Trophoblast cell (in vitro differentiated cells and primary cell): ENCODE measurements around the gene TNS3.

Experiments
- DNase-seq, 2 donors: peaks; one replicate each; pipeline ENCODE4 v3.0.0-alpha.2; 2016
- H2AFZ ChIP-seq: 2 replicates; pipeline ENCODE4 v1.6.1; 2013; ENCODE audit warnings: low read length, moderate library complexity, mild to moderate bottlenecking; ENCODE audit not compliant: insufficient read depth, poor library complexity
- H2AK5ac ChIP-seq: 2 replicates; pipeline ENCODE4 v1.6.1; 2013; ENCODE audit warnings: mild to moderate bottlenecking, low read length
- H2BK120ac ChIP-seq: 2 replicates; pipeline ENCODE4 v1.6.1; 2013; ENCODE audit warnings: low read length, mild to moderate bottlenecking, moderate library complexity; ENCODE audit not compliant: insufficient read depth, poor library complexity
- H2BK12ac ChIP-seq: 2 replicates; pipeline ENCODE4 v1.6.1; 2013; ENCODE audit warnings: mild to moderate bottlenecking, low read length, moderate library complexity
- H2BK5ac ChIP-seq: 2 replicates; pipeline ENCODE4 v1.6.1; 2013; ENCODE audit warnings: low read length, low read depth, moderate library complexity, mild to moderate bottlenecking; ENCODE audit not compliant: poor library complexity
- H3K14ac ChIP-seq: 2 replicates; pipeline ENCODE4 v1.6.1; 2013; ENCODE audit warnings: mild to moderate bottlenecking, low read length
- H3K18ac ChIP-seq: 2 replicates; pipeline ENCODE4 v1.6.1; 2013; ENCODE audit warnings: mild to moderate bottlenecking, low read length
- H3K23ac ChIP-seq: 2 replicates; pipeline ENCODE4 v1.6.1; 2013; ENCODE audit warnings: low read length
- H3K27ac ChIP-seq: 2 replicates; pipeline ENCODE4 v1.5.1; 2013; ENCODE audit warnings: low read depth, mild to moderate bottlenecking, inconsistent platforms, low read length, moderate library complexity
- H3K27me3 ChIP-seq: 2 replicates; pipeline ENCODE4 v1.6.1; 2013; ENCODE audit warnings: inconsistent platforms, mild to moderate bottlenecking, low read length, moderate library complexity; ENCODE audit not compliant: insufficient read depth
- H3K36me3 ChIP-seq, 2 experiments: 1 replicate in 1 of 2; 2 replicates in 1 of 2; pipeline ENCODE4 v1.6.1; 2013; ENCODE audit warnings: low read length in 2 of 2, mild to moderate bottlenecking in 2 of 2, moderate library complexity in 1 of 2; ENCODE audit not compliant: insufficient read depth in 2 of 2, control insufficient read depth in 1 of 2
- H3K4ac ChIP-seq: 2 replicates; pipeline ENCODE4 v1.6.1; 2013; ENCODE audit warnings: low read depth, mild to moderate bottlenecking, low read length, moderate library complexity
- H3K4me1 ChIP-seq, 2 experiments: 1 replicate in 1 of 2; 2 replicates in 1 of 2; pipeline ENCODE4 v1.6.1; 2013; ENCODE audit warnings: low read length in 2 of 2, mild to moderate bottlenecking in 2 of 2, moderate library complexity in 1 of 2; ENCODE audit not compliant: insufficient read depth in 2 of 2, control insufficient read depth in 1 of 2
- H3K4me2 ChIP-seq: 2 replicates; pipeline ENCODE4 v1.6.1; 2013; ENCODE audit warnings: inconsistent platforms, mild to moderate bottlenecking, low read length, moderate library complexity
- H3K4me3 ChIP-seq: 2 replicates; pipeline ENCODE4 v1.5.1; 2013; ENCODE audit warnings: mild to moderate bottlenecking, low read depth, low read length, inconsistent platforms
- H3K79me1 ChIP-seq: one replicate; pipeline ENCODE4 v1.6.1; 2013; ENCODE audit warnings: low read length
- H3K79me2 ChIP-seq: 2 replicates; pipeline ENCODE4 v1.6.1; 2013; ENCODE audit warnings: low read length, mild to moderate bottlenecking; ENCODE audit not compliant: control insufficient read depth, insufficient read depth, poor library complexity
- H3K9ac ChIP-seq: 2 replicates; pipeline ENCODE4 v1.6.1; 2013; ENCODE audit warnings: mild to moderate bottlenecking, low read length
- H3K9me3 ChIP-seq: 2 replicates; pipeline ENCODE4 v1.6.1; 2013; ENCODE audit warnings: low read depth, mild to moderate bottlenecking, control low read depth, inconsistent platforms, low read length; ENCODE audit not compliant: insufficient read depth
- H4K12ac ChIP-seq: 2 replicates; pipeline ENCODE4 v1.6.1; 2013; ENCODE audit warnings: low read depth, mild to moderate bottlenecking, low read length, moderate library complexity
- H4K8ac ChIP-seq: 2 replicates; pipeline ENCODE4 v1.6.1; 2013; ENCODE audit warnings: low read depth, mild to moderate bottlenecking, low read length, moderate library complexity
- H4K91ac ChIP-seq: one replicate; pipeline ENCODE4 v1.6.1; 2013; ENCODE audit warnings: low read depth, mild to moderate bottlenecking, low read length, moderate library complexity
- WGBS: extraction: QIAGEN DNeasy Blood & Tissue Kit; methylation state at CpG from one replicate; pipeline ENCODE4 v1.1.7; 2013; ENCODE audit warnings: missing lambda C conversion rate; ENCODE audit not compliant: insufficient read length, insufficient coverage; ENCODE audit errors: extremely low coverage; 5-methylcytosine and 5-hydroxymethylcytosine counted together

Gene TNS3

DNA sequence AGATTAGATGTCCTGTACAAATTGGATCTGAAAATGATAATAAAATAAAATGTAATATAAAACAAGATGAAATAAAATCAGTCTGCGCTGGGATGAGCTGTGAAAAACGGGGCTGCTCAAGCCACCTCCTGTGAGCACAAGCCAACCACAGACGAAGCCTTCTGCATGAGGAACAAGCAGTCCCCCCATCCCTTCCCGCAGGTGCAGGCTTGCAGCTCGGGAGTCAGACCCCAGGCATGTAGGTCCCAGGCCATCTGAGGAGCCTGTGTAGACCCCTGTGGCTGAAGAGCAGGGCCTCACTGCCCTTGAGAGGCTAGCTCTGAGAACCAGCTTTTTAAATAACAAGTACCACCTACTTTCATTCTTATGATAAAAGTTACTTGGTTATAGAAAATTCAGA, 123.4 kb downstream of the TNS3 start:
- H3K18ac ChIP-seq, result no peak overlapping the region
- H4K91ac ChIP-seq, result no peak overlapping the region
- H2BK120ac ChIP-seq, result peak overlapping the region; percentile 4
- H3K9ac ChIP-seq, result no peak overlapping the region
- WGBS, result no CpG with 5 or more reads among the region's 5 CpGs
- H3K4me2 ChIP-seq, result no peak overlapping the region
- peak overlapping the region; percentile 13 for H3K4ac ChIP-seq
- no peak overlapping the region for H3K14ac ChIP-seq
- peaks cover 18% of the 10 kb centered on the region for H3K79me1 ChIP-seq
- no peak overlapping the region for H3K23ac ChIP-seq
- H3K27ac ChIP-seq, result no peak overlapping the region
- H2BK5ac ChIP-seq, result no peak overlapping the region
- peaks cover 13 to 20% of the 10 kb centered on the region in 2 experiments for H3K36me3 ChIP-seq
- no peak overlapping the region for H2AK5ac ChIP-seq
- H3K27me3 ChIP-seq, result no peaks in the 10 kb centered on the region
- H2BK12ac ChIP-seq, result no peak overlapping the region
- H3K9me3 ChIP-seq, result peaks cover 2% of the 10 kb centered on the region
- no peak overlapping the region for H4K12ac ChIP-seq
- H3K4me3 ChIP-seq, result no peak overlapping the region
- H3K79me2 ChIP-seq, result peaks cover 9% of the 10 kb centered on the region
- no peak overlapping the region for H2AFZ ChIP-seq
- H3K4me1 ChIP-seq, result peaks cover 17 to 25% of the 10 kb centered on the region in 2 experiments
- DNase-seq, result no peak
- H4K8ac ChIP-seq, result no peak overlapping the region

DNA sequence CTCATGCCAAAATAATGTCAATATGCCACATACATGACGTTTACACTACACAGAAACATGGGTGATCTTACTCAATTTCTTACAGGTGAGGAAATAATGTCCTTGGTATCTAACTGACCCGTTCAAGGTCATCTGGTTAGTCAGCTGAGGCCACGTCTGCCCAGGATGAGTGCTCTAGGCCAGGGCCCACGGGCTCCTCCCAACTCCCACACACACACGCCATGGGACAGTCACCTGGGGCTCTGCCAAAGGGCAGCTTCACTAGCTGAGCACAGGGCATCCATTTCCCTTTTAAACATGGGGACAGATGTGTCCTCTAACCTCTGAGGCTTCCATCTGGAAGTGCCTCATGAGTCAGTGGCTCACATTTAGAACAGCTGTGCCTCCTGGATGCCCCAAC, 123.9 kb downstream of the TNS3 start:
- no CpG with 5 or more reads among the region's 5 CpGs for WGBS
- Histone ChIP-seq H4K8ac (no peak overlapping the region), H3K23ac (no peak overlapping the region), H2AK5ac (no peak overlapping the region), H3K9me3 (peaks cover 2% of the 10 kb centered on the region), H4K12ac (no peak overlapping the region), H3K36me3 (peaks cover 14 to 16% of the 10 kb centered on the region in 2 experiments), H3K27ac (no peak overlapping the region), H3K9ac (no peak overlapping the region), H3K18ac (no peak overlapping the region), H3K4me3 (no peak overlapping the region), H2AFZ (no peak overlapping the region), H4K91ac (no peak overlapping the region), H2BK12ac (no peak overlapping the region), H3K4me1 (peaks cover 17 to 27% of the 10 kb centered on the region in 2 experiments), H3K79me2 (peaks cover 9% of the 10 kb centered on the region), H3K14ac (no peak overlapping the region), H2BK120ac (no peak overlapping the region), H3K4ac (peak overlapping the region; percentile 39), H3K79me1 (peaks cover 21% of the 10 kb centered on the region), H2BK5ac (no peak overlapping the region), H3K4me2 (no peak overlapping the region), H3K27me3 (no peaks in the 10 kb centered on the region)
- DNase-seq, result peak in 1 of 2 donors; percentile 40

DNA sequence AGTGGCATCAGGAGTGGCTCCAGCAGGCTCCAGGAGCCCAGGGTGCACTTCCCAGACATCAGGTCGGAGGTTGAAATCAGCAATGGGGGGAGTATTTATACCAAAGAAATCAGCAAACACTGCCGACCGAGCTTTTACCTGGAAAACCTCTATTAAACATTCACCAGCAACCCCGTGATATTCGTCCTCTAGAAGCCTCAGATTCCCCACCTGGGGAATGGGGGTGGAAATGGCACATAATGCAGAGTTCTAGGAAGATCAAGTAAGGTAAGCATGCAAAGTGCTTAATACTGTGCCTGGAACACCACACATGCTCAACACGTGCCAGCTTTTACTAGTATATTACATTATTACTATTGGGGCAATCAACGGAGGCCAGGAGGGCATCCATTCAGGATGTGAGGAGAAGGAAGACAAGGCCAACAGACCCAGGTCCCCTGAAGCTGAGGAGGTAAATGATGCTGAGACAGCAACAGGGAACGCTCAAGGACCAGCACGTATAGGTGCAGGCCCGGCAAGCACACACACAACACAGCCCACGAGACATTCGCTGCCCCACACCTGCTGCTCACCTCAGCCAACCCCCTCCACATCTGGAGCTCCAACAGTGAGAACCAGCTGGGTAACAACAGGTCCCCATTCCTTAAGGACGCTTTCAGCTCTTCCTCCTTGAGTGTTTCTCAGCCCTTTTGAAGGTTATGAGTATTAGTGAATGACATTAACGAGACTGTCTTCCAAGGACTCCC, 125.5 kb downstream of the TNS3 start:
- H2BK5ac ChIP-seq, result no peak overlapping the region
- no CpG with 5 or more reads among the region's 14 CpGs for WGBS
- no peak overlapping the region for H3K27ac ChIP-seq
- H3K79me2 ChIP-seq, result peaks cover 13% of the 10 kb centered on the region
- H4K8ac ChIP-seq, result no peak overlapping the region
- H3K36me3 ChIP-seq, result peaks cover 20 to 24% of the 10 kb centered on the region in 2 experiments
- no peak overlapping the region for H3K23ac ChIP-seq
- no peak overlapping the region for H2BK12ac ChIP-seq
- H3K27me3 ChIP-seq, result no peaks in the 10 kb centered on the region
- peaks cover 27% of the 10 kb centered on the region for H3K79me1 ChIP-seq
- H4K91ac ChIP-seq, result peak overlapping the region; percentile 15
- H3K4me1 ChIP-seq, result peaks cover 24 to 32% of the 10 kb centered on the region in 2 experiments
- H3K4me2 ChIP-seq, result no peak overlapping the region
- H3K4ac ChIP-seq, result peak overlapping the region; percentile 51
- H3K4me3 ChIP-seq, result no peak overlapping the region
- peak overlapping the region; percentile 5 for H2BK120ac ChIP-seq
- H3K9me3 ChIP-seq, result peaks cover 2% of the 10 kb centered on the region
- H3K9ac ChIP-seq, result no peak overlapping the region
- H3K14ac ChIP-seq, result no peak overlapping the region
- peak overlapping the region; percentile 86 for H3K18ac ChIP-seq
- no peak overlapping the region for H4K12ac ChIP-seq
- H2AK5ac ChIP-seq, result no peak overlapping the region
- DNase-seq, result no peak
- no peak overlapping the region for H2AFZ ChIP-seq

DNA sequence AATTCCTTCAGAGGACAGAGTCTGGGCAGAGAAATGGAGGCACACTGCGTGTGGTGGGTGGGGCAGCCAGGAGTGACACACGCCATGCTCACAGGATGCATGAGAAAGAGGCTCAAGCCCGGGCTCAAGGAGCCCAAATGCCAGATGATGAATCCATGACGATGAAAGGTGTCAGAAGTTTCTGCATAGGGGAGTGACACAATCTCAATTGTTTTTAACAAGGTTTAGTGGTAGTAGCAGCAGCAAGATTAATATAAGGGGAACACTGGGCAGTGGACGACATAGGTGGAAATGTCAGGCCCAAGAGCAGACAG, 126.1 kb downstream of the TNS3 start:
- Histone ChIP-seq H2AK5ac (no peak overlapping the region), H3K27ac (no peak overlapping the region), H4K8ac (no peak overlapping the region), H2BK5ac (no peak overlapping the region), H3K4me3 (no peak overlapping the region), H2AFZ (no peak overlapping the region), H3K79me2 (peaks cover 13% of the 10 kb centered on the region), H4K12ac (no peak overlapping the region), H3K4ac (peak overlapping the region; percentile 27), H3K79me1 (peaks cover 27% of the 10 kb centered on the region), H3K36me3 (peaks cover 18 to 25% of the 10 kb centered on the region in 2 experiments), H2BK120ac (no peak overlapping the region), H2BK12ac (no peak overlapping the region), H3K9me3 (peaks cover 2% of the 10 kb centered on the region), H3K27me3 (no peaks in the 10 kb centered on the region), H4K91ac (no peak overlapping the region), H3K9ac (no peak overlapping the region), H3K4me1 (peaks cover 24 to 32% of the 10 kb centered on the region in 2 experiments), H3K18ac (peak overlapping the region; percentile 4), H3K4me2 (no peak overlapping the region), H3K23ac (no peak overlapping the region), H3K14ac (peak overlapping the region; percentile 14)
- peak; percentile 68 to 69 for DNase-seq
- WGBS, result no CpG with 5 or more reads among the region's 5 CpGs
